Mucosa of descending colon (tissue), 3 donors: ENCODE data around the gene THADA. TPM values are rescaled to one million over a fixed set of nuclear protein-coding genes. Genes with fewer than 3 reads are reported as not detected.

Experiments
- ATAC-seq: fragments of 200-7000 bp; cut with Tn5 transposase; one replicate; pipeline ENCODE4 v1.9.1; 2020; ENCODE audit warnings: mild to moderate bottlenecking, moderate library complexity
- DNase-seq, 3 donors: peaks; one replicate each; pipeline ENCODE4 v3.0.0-alpha.2; 2020
- H3K36me3 ChIP-seq: fragments of 200-600 bp; one replicate; pipeline ENCODE4 v1.8.0; 2021; ENCODE audit warnings: low read depth, mild to moderate bottlenecking
- H3K4me1 ChIP-seq: fragments of 200-600 bp; one replicate; pipeline ENCODE4 v1.8.0; 2021; ENCODE audit warnings: low read depth, mild to moderate bottlenecking
- H3K4me3 ChIP-seq: fragments of 200-600 bp; one replicate; pipeline ENCODE4 v1.8.0; 2021; ENCODE audit warnings: mild to moderate bottlenecking
- H3K9me3 ChIP-seq: fragments of 200-600 bp; one replicate; pipeline ENCODE4 v1.8.0; 2021; ENCODE audit warnings: mild to moderate bottlenecking
- CTCF ChIP-seq: fragments of 200-600 bp; IDR thresholded peaks from one replicate; pipeline ENCODE4 v1.8.0; 2022; ENCODE audit warnings: antibody characterized with exemption, mild to moderate bottlenecking
- intact Hi-C, 2 donors: fragments of 100-400 bp; cut with DNase I in 1 of 2; cut with micrococcal nuclease in 1 of 2; formaldehyde crosslinking; loops; one replicate each; pipeline versions ENCODE4 v1.11.0 to v1.11.1; 2022; cut with DNase I, micrococcal nuclease
- total RNA-seq, 3 donors: library from RNA; stranded (reverse); fragmentation: NEBNext Ultra II Directional in 2 of 3; extraction: Animal tissue kit (Norgen Biotek cat#: 25700) in 2 of 3; gene quantifications; one replicate each; pipeline versions ENCODE4 v1.2.1 to v1.2.4, GENCODE V29; 2021 to 2023
- donor health status: DM: no; HTN: no; CAD: no; lungs with moderate emphysema.
- donor health status: DM: no; HTN: no; CAD: no.
- donor health status: DM: no; HTN: yes; CAD: no.

THADA gene
- total RNA-seq, 3 donors from 2014 or later, result 20.1 to 26.7 (median 25.3) TPM

- DNase-seq, result no peak
- H3K36me3 ChIP-seq, result no peaks in the 10 kb centered on the region
- TF ChIP-seq CTCF, result no peak
- ATAC-seq, result no peak
- no peaks in the 10 kb centered on the region for H3K9me3 ChIP-seq
- intact Hi-C loops, result no loop called here
- H3K4me1 ChIP-seq, result no peaks in the 10 kb centered on the region
- H3K4me3 ChIP-seq, result no peak overlapping the region
These were observed 10.1 kb downstream of the THADA start for GRCh38 chr2:43585708-43586107.

GRCh38 chr2:43579275-43579981, 16.4 kb downstream of the THADA start:
- intact Hi-C loops, result no loop called here
- H3K36me3 ChIP-seq, result peaks cover 4% of the 10 kb centered on the region
- H3K4me1 ChIP-seq, result no peaks in the 10 kb centered on the region
- no peak for TF ChIP-seq CTCF
- ATAC-seq (no peak), DNase-seq (no peak)
- H3K4me3 ChIP-seq, result no peak overlapping the region
- H3K9me3 ChIP-seq, result no peaks in the 10 kb centered on the region

GRCh38 chr2:43576981-43577892, 18.6 kb downstream of the THADA start:
- peaks cover 4% of the 10 kb centered on the region for H3K36me3 ChIP-seq

DNA sequence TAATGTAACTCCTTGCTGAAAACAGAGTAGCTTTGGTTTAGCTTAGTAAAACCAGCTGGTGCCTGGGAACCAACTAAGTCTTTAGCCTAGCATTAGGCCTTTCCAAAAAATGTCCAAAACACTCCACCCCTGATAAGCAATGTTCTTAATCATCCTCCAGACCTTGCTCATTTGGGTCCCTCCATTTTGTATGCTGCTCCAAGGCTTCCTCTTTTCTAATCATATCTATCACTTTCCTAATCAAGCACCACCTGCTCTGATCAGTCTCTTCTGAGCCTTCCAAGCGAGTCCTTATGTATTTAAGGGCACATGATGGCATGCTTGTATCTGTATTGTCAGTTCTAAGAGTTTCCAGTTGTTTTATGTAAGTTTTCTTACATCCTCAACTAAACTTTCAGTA, 23.6 kb downstream of the THADA start:
- Histone ChIP-seq H3K36me3 (peaks cover 4% of the 10 kb centered on the region), H3K4me1 (no peaks in the 10 kb centered on the region), H3K4me3 (no peak overlapping the region), H3K9me3 (no peaks in the 10 kb centered on the region)
- ATAC-seq (no peak), DNase-seq (no peak)
- intact Hi-C loops, result no loop called here
- TF ChIP-seq CTCF, result no peak

More at GRCh38 chr2:43576981-43577892, 18.6 kb downstream of the THADA start:
- peak; percentile 43 for ATAC-seq
- H3K9me3 ChIP-seq, result no peaks in the 10 kb centered on the region
- H3K4me3 ChIP-seq, result no peak overlapping the region
- DNase-seq, result peak in 1 of 3 donors; percentile 19
- H3K4me1 ChIP-seq, result no peaks in the 10 kb centered on the region
- intact Hi-C loops, result no loop called here
- TF ChIP-seq CTCF, result peak; percentile 47

DNA sequence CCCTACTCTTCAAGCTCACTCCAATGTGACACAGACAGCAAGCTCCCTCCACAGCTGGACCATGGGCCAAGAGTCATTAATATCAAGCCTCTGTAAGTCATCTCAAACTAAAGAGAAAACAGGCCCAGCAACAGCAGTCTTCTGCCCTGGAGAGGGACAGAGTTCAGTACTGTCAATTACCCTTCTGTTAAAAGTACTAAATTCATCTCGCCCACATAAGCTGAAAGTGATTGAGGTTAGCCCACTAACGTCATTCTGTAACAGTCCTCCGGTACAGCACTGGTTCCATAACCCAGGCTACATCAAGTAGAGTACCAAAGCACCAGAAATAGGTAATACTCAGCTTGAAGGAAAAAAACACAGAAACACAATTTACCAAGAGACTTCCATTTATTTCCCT, 25.9 kb downstream of the THADA start:
- ATAC-seq (no peak), DNase-seq (no peak)
- no peak overlapping the region for H3K4me3 ChIP-seq

More for the DNA sequence above, 25.9 kb downstream of the THADA start:
- Histone ChIP-seq H3K4me1 (no peaks in the 10 kb centered on the region), H3K9me3 (no peaks in the 10 kb centered on the region), H3K36me3 (peaks cover 4% of the 10 kb centered on the region)
- no peak for TF ChIP-seq CTCF
- intact Hi-C loops, result no loop called here
